Adrenal gland (tissue), 5 donors: ENCODE data around the gene SKOR2.

Experiments used
- POLR2A ChIP-seq, 2 donors: fragments of 450-650 bp; IDR thresholded peaks; one replicate each; pipeline ENCODE4 v1.6.1; 2017; ENCODE audit warnings: antibody characterized with exemption in 2 of 2, mild to moderate bottlenecking in 2 of 2, moderate library complexity in 1 of 2
- TF ChIP-seq, protein P1 (sequence below), 6 experiments: fragments of 450-650 bp in 4 of 6; fragments of 200-600 bp in 2 of 6; sonication (generic) in 1 of 6; IDR thresholded peaks; 1 replicate in 5 of 6; 2 replicates in 1 of 6; pipeline versions ENCODE4 v1.5.1 to v1.8.0; 2016 to 2021; ENCODE audit warnings: antibody characterized with exemption in 6 of 6, mild to moderate bottlenecking in 2 of 6, moderate library complexity in 1 of 6
- donor health status: DM: no; HTN: no; CAD: no.

DNA sequence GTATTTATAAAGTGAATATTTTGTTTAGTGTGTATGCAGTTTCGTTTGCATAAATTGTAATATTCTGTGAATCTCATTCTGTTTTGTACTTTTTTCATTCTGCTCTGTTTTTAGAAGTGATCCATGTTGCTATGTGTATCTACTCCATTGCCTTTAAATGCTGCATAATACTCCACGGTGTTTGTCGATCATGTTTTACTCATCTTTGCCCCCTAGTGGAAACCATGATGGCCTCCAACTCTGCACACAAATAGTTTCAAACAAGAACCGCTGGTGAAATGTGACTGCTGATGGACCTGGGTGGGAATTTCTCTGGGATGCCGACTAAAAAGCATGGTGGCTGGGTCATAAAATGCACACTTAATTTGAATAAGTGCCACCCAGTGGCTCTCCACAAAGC lies 32.0 kb upstream of the SKOR2 start:
- TF ChIP-seq, protein P1, sequence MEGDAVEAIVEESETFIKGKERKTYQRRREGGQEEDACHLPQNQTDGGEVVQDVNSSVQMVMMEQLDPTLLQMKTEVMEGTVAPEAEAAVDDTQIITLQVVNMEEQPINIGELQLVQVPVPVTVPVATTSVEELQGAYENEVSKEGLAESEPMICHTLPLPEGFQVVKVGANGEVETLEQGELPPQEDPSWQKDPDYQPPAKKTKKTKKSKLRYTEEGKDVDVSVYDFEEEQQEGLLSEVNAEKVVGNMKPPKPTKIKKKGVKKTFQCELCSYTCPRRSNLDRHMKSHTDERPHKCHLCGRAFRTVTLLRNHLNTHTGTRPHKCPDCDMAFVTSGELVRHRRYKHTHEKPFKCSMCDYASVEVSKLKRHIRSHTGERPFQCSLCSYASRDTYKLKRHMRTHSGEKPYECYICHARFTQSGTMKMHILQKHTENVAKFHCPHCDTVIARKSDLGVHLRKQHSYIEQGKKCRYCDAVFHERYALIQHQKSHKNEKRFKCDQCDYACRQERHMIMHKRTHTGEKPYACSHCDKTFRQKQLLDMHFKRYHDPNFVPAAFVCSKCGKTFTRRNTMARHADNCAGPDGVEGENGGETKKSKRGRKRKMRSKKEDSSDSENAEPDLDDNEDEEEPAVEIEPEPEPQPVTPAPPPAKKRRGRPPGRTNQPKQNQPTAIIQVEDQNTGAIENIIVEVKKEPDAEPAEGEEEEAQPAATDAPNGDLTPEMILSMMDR (IDR thresholded peaks at IDR 0.05) = peak in 5 of 6 experiments; percentile 9 to 38 (median 22)
- no peak for TF ChIP-seq POLR2A (IDR thresholded peaks at IDR 0.05)
